ENCODE measurements around the gene IFT80.
"Not testable (repeated sequence)": the region's sequence is repeated elsewhere in the genome, so short reads cannot be mapped to it uniquely, and the experiment has no call there.

DNA sequence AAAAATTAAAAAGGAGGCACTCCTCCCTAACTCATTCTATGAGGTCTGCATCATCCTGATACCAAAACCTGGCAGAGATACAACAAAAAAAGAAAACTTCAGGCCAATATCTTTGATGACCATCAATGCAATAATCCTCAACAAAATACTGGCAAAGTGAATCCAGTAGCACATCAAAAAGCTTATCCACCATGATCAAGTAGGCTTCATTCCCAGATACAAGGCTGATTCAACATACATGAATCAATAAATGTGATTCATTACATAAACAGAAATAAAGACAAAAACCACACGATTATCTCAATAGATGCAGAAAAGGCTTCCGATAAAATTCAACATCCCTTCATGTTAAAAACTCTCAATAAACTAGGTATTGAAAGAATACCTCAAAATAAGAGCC lies 72.7 kb downstream of the IFT80 start:
- TF ChIP-seq EZH2 (IDR thresholded peaks at IDR 0.05; ENCODE audit: borderline replicate concordance, low read length); CTCF (IDR thresholded peaks at IDR 0.05; ENCODE audit: low read length): not testable (repeated sequence)

All from OCI-LY1 (cell line).